ENCODE data around the gene ANKRD11.

- TF ChIP-seq CTCF (IDR thresholded peaks at IDR 0.05 in 2 of 3, conservative IDR thresholded peaks at IDR 0.05 in 1 of 3; ENCODE audit: borderline replicate concordance in 1 of 3, insufficient read depth in 1 of 3, low read depth in 2 of 3, low read length in 2 of 3) (no peak), POLR2A (IDR thresholded peaks at IDR 0.05; ENCODE audit: borderline replicate concordance, extremely low read depth, insufficient read depth, insufficient read length) (no peak), EGR1 (IDR thresholded peaks at IDR 0.05; ENCODE audit: low read depth) (no peak), SRF (IDR thresholded peaks at IDR 0.05; ENCODE audit: low read depth) (no peak), YY1 (IDR thresholded peaks at IDR 0.05; ENCODE audit: extremely low read depth, insufficient replicate concordance, low read depth, low read length) (no peak), POLR2AphosphoS5 (IDR thresholded peaks at IDR 0.05; ENCODE audit: low read depth, low read length) (peak; percentile 13; the same call in 1 of the 2 replicates), REST (IDR thresholded peaks at IDR 0.05; ENCODE audit: low read depth) (no peak), RAD21 (IDR thresholded peaks at IDR 0.05; ENCODE audit: low read depth) (no peak), ATF3 (IDR thresholded peaks at IDR 0.05) (no peak), SP1 (IDR thresholded peaks at IDR 0.05; ENCODE audit: low read depth) (no peak), ZNF274 (IDR thresholded peaks at IDR 0.05; ENCODE audit: low read depth, low read length) (no peak), CEBPB (IDR thresholded peaks at IDR 0.05; ENCODE audit: low read depth) (no peak)
Observed at GRCh38 chr16:89291363-89291762, 199.0 kb downstream of the ANKRD11 start.

Data from HCT116 (cell line).